Neuron (in vitro differentiated cells): Measurements from ENCODE around the gene RGP1.

Source experiments
- H2AFZ ChIP-seq: one replicate; pipeline ENCODE4 v1.6.1; 2013; ENCODE audit warnings: low read depth, mild to moderate bottlenecking, inconsistent platforms, low read length, moderate library complexity
- H3K27me3 ChIP-seq: one replicate; pipeline ENCODE4 v1.6.1; 2013; ENCODE audit warnings: low read length; ENCODE audit not compliant: insufficient read depth
- H3K36me3 ChIP-seq: one replicate; pipeline ENCODE4 v1.6.1; 2013; ENCODE audit warnings: low read length; ENCODE audit not compliant: insufficient read depth
- H3K4me1 ChIP-seq: one replicate; pipeline ENCODE4 v1.6.1; 2013; ENCODE audit warnings: low read length; ENCODE audit not compliant: insufficient read depth
- H3K4me3 ChIP-seq: 2 replicates; pipeline ENCODE4 v1.5.1; 2013; ENCODE audit warnings: mild to moderate bottlenecking, low read length, moderate library complexity
- H3K9me3 ChIP-seq: one replicate; pipeline ENCODE4 v1.6.1; 2013; ENCODE audit warnings: low read length

Gene RGP1

DNA sequence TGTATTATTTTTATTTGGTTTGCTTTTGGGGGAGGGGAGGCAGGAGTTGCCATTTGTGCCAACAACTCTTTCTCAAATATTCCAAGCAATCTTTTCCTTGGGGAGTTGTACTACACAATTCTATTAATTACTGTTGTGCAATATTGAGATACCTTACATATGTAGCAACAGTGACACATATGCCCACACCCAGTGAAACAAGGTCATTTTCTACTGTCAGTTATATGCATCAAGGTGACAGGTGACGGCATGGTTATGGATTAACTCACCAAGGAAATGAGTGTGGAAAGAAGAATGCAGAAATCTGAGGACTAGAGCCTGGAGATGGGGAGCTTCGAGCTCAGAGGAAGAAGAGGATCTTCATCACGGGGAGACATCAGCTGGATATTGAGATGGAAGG is 22.9 kb downstream of the RGP1 start:
- Histone ChIP-seq H3K9me3 (no peaks in the 10 kb centered on the region), H3K4me1 (peaks cover 4% of the 10 kb centered on the region), H2AFZ (no peak overlapping the region), H3K4me3 (no peak overlapping the region), H3K36me3 (no peaks in the 10 kb centered on the region), H3K27me3 (no peaks in the 10 kb centered on the region)

DNA sequence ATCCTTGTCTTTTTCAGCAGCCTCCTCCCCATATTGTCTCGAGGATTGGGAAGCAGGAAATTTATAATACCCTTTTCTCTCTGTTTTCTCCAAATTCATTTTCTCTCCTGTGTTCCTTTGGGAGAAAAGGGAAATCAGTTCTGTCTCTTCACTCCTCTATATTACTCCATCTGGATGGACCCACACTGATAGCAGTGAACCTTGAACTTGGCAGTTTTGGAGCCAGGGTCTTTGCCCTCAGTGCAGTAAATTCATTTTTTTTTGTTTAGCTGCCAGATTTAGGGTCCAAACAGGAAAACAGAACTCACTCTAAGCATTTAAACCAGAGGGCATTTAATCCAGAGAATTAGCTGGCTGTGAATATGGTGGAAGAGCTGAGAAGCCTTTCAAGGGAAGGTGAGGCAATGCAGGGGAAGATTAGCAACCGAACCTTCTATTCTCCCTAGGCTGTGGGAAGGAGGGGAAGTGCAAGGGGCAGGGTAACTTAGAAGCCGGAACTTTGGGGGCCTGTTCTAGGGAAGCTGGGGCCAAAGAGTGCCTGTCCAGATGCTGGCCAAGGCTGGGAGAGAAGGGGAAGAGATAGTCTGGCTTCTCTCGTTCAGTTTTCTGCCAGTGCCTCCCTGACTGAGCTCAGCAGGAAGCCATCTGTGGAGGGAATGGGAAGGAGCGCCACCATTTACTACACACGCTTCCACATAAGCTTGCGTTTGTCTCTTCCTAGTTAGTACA is 26.0 kb downstream of the RGP1 start:
- Histone ChIP-seq H3K36me3 (no peaks in the 10 kb centered on the region), H2AFZ (peak overlapping the region; percentile 32), H3K27me3 (no peaks in the 10 kb centered on the region), H3K4me1 (peaks cover 4% of the 10 kb centered on the region), H3K9me3 (no peaks in the 10 kb centered on the region), H3K4me3 (no peak overlapping the region)

DNA sequence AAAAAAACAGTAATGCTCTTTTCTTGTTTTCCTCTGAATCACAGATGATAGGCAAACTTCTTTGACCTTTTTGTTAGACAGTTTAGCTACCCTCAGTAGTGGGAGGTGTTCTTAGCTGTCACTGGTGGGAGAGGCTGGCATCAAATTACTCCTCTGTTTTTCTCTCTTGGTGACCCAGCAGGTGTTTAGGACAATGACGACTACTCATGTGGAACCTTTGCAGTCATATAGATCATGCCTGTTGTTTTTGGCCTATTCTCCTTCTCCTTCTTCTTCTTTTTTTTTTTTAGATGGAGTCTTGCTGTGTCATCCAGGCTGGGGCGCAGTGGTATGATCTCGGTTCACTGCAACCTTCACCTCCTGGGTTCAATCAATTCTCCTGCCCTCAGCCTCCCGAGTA is 26.9 kb downstream of the RGP1 start:
- H3K4me1 ChIP-seq = peaks cover 4% of the 10 kb centered on the region
- peak overlapping the region; percentile 32 for H2AFZ ChIP-seq
- H3K36me3 ChIP-seq = no peaks in the 10 kb centered on the region
- H3K9me3 ChIP-seq = no peaks in the 10 kb centered on the region
- no peak overlapping the region for H3K4me3 ChIP-seq
- no peaks in the 10 kb centered on the region for H3K27me3 ChIP-seq

- Histone ChIP-seq H3K9me3 (no peaks in the 10 kb centered on the region), H3K27me3 (no peaks in the 10 kb centered on the region), H3K4me1 (peaks cover 4% of the 10 kb centered on the region), H2AFZ (no peak overlapping the region), H3K36me3 (no peaks in the 10 kb centered on the region), H3K4me3 (no peak overlapping the region)
These were observed 29.4 kb downstream of the RGP1 start for GRCh38 chr9:35778496-35778895.

- Histone ChIP-seq H2AFZ (no peak overlapping the region), H3K9me3 (no peaks in the 10 kb centered on the region), H3K27me3 (no peaks in the 10 kb centered on the region), H3K4me3 (no peak overlapping the region), H3K36me3 (no peaks in the 10 kb centered on the region), H3K4me1 (peaks cover under 1% of the 10 kb centered on the region)
These were observed 32.0 kb downstream of the RGP1 start for GRCh38 chr9:35781066-35781465.

DNA sequence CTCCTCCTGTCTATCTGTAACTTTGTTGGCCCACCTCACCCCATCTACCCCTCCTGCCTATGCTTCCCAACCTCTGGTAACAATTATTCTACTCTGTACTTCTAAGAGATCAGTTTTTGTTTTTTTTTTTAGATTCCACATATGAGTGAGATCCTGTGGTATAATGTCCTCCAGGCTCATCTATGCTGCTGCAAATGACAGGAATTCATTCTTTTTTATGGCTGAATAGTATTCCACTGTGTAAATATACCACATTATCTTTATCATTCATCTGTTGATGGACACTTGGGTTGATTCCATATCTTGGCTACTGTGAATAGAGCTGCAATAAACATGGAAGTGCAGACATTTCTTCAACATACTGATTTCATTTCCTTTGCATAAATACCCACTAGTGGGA is 34.3 kb downstream of the RGP1 start:
- H3K9me3 ChIP-seq = no peaks in the 10 kb centered on the region
- H3K4me3 ChIP-seq = no peak overlapping the region
- no peaks in the 10 kb centered on the region for H3K4me1 ChIP-seq
- no peaks in the 10 kb centered on the region for H3K36me3 ChIP-seq
- no peak overlapping the region for H2AFZ ChIP-seq
- H3K27me3 ChIP-seq = no peaks in the 10 kb centered on the region

GRCh38 chr9:35789541-35789940 is 40.5 kb downstream of the RGP1 start:
- peaks cover 7% of the 10 kb centered on the region for H3K4me1 ChIP-seq
- H2AFZ ChIP-seq = no peak overlapping the region
- H3K4me3 ChIP-seq = no peak overlapping the region
- peaks cover 3% of the 10 kb centered on the region for H3K27me3 ChIP-seq
- H3K9me3 ChIP-seq = no peaks in the 10 kb centered on the region
- no peaks in the 10 kb centered on the region for H3K36me3 ChIP-seq

GRCh38 chr9:35790025-35790384 is 40.9 kb downstream of the RGP1 start:
- Histone ChIP-seq H3K4me3 (no peak overlapping the region), H3K36me3 (no peaks in the 10 kb centered on the region), H3K9me3 (no peaks in the 10 kb centered on the region), H3K27me3 (peaks cover 3% of the 10 kb centered on the region), H3K4me1 (peaks cover 7% of the 10 kb centered on the region), H2AFZ (no peak overlapping the region)

DNA sequence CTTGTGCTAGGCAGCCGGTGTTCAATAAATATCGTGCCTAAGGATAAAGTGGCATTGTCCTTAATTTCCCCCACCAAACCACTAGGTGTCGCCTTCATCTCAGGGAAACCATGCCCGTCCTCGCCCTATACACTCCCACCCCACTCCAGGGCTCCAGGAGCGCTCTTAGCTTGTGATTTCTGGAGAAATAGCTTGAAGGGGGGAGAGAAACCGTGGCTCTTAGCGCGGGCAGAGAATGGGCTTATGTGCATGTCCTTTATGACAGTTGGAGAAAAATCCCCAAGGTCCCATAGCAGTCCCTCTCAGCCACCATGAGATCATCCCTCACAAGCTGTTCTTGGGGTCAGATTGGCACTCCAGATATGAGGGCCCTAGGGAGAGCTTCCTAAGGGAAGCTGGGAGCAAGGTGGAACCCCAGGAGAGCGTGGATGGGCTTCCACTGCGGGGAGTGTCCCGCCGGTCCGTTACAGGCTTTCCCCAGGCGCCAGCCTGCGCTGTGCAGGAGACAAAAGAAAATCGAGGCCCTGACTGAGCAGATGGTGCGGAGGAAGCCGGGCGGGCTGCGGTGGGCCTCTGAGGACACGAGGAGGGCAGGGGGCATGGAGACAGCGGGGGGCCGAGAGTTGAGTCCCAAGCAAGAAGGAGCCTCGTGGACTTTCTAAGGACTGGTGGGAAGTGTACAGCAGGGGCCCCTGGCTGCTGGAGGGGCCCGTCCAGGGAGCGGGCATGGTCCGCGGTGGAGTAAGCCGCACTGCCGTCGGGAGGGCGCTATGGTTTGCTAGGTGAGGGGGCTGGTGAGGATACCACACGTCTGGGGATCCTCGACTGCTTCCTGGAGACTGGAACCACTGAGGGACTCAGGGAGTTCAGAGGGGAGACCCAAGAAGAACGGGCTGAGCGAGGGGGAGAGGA is 41.6 kb downstream of the RGP1 start:
- H3K4me3 ChIP-seq = no peak overlapping the region
- peaks cover 7% of the 10 kb centered on the region for H3K4me1 ChIP-seq

GRCh38 chr9:35791297-35791921 is 42.3 kb downstream of the RGP1 start, which contains the start of gene NPR2:
Gene NPR2, plus strand, starts transcription at chr9:35791591. Its CDS starts 818 bp downstream, at chr9:35792409.
- H3K4me3 ChIP-seq = no peak within 1 kb of the TSS

More for the DNA sequence above, 41.6 kb downstream of the RGP1 start:
- Histone ChIP-seq H2AFZ (peak overlapping the region; percentile 10), H3K9me3 (no peaks in the 10 kb centered on the region), H3K36me3 (no peaks in the 10 kb centered on the region), H3K27me3 (peaks cover 3% of the 10 kb centered on the region)

DNA sequence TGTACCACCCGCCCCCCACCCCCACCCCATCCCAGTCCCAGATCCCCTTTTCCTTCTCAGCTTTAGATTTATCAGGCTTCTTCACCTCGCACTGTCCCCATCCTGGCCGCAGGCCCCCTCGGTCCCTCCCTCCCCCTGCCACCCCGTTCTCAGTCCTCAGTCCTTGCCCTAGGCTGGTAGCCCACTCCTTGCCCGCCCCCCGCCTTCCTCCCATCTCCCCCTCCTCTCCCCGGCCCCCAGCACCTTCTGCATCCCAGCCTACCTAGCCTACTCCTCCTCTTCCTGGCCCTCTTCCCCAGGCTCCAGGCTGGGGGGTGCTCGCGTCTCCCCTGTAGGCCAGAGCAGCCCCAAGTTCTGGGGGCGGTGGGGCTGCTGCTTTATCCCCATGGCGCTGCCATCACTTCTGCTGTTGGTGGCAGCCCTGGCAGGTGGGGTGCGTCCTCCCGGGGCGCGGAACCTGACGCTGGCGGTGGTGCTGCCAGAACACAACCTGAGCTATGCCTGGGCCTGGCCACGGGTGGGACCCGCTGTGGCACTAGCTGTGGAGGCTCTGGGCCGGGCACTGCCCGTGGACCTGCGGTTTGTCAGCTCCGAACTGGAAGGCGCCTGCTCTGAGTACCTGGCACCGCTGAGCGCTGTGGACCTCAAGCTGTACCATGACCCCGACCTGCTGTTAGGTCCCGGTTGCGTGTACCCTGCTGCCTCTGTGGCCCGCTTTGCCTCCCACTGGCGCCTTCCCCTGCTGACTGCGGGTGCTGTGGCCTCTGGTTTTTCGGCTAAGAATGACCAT is 43.1 kb downstream of the RGP1 start:
- Histone ChIP-seq H3K4me3 (no peak overlapping the region), H2AFZ (no peak overlapping the region), H3K9me3 (no peaks in the 10 kb centered on the region), H3K36me3 (no peaks in the 10 kb centered on the region), H3K27me3 (peaks cover 6% of the 10 kb centered on the region), H3K4me1 (peaks cover 7% of the 10 kb centered on the region)

More at GRCh38 chr9:35791297-35791921, 42.3 kb downstream of the RGP1 start, which contains the start of gene NPR2:
- peak within 1 kb of the TSS; percentile 10 for H2AFZ ChIP-seq
- no peaks in the 10 kb centered on the region for H3K36me3 ChIP-seq
- H3K9me3 ChIP-seq = no peaks in the 10 kb centered on the region
- H3K4me1 ChIP-seq = peaks cover 7% of the 10 kb centered on the region
- H3K27me3 ChIP-seq = peaks cover 3% of the 10 kb centered on the region

DNA sequence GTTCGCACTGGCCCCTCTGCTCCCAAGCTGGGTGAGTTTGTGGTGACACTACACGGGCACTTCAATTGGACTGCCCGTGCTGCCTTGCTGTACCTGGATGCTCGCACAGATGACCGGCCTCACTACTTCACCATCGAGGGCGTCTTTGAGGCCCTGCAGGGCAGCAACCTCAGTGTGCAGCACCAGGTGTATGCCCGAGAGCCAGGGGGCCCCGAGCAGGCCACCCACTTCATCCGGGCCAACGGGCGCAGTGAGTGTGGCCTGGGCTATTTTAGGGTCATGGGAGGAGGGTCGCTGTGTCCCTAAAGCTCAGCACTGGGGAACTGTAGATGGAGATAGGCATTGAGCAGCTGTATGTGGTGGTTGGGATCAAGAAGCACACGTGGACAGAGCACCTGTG is 43.7 kb downstream of the RGP1 start:
- no peak overlapping the region for H3K4me3 ChIP-seq
- H3K36me3 ChIP-seq = no peaks in the 10 kb centered on the region
- H3K27me3 ChIP-seq = peaks cover 6% of the 10 kb centered on the region

More for the DNA sequence above, 43.7 kb downstream of the RGP1 start:
- H3K9me3 ChIP-seq = no peaks in the 10 kb centered on the region
- H2AFZ ChIP-seq = no peak overlapping the region
- peaks cover 7% of the 10 kb centered on the region for H3K4me1 ChIP-seq
